Fibroblast of villous mesenchyme (primary cell): ENCODE data around the gene ZFAND2B. TPM values are rescaled to one million over a fixed set of nuclear protein-coding genes. Genes with fewer than 3 reads are reported as not detected.

Experiments used
- DNase-seq: peaks from one replicate; pipeline ENCODE4 v3.0.0-alpha.2; 2010; ENCODE audit warnings: low read depth
- H3K4me3 ChIP-seq: 2 replicates; pipeline ENCODE4 v1.5.1; 2011; ENCODE audit warnings: low read depth, mild to moderate bottlenecking, low read length
- CTCF ChIP-seq: IDR thresholded peaks from 2 replicates; pipeline ENCODE4 v1.5.1; 2012; ENCODE audit warnings: low read depth, mild to moderate bottlenecking, low read length; ENCODE audit not compliant: insufficient read depth
- total RNA-seq: library from RNA; depleted of rRNA; stranded (reverse); fragments of >200 nt; gene quantifications from 2 replicates; pipeline ENCODE4 v1.2.3, GENCODE V29; 2012

The ZFAND2B gene
- total RNA-seq, 1 donor = 25.5 TPM

GRCh38 chr2:219179601-219180465 lies 26.7 kb upstream of the ZFAND2B start:
- no peak for DNase-seq
- no peak for TF ChIP-seq CTCF
- H3K4me3 ChIP-seq = no peak overlapping the region

GRCh38 chr2:219180961-219181360 lies 25.6 kb upstream of the ZFAND2B start:
- no peak for TF ChIP-seq CTCF
- H3K4me3 ChIP-seq = no peak overlapping the region
- no peak for DNase-seq

GRCh38 chr2:219181531-219181930 lies 25.1 kb upstream of the ZFAND2B start:
- TF ChIP-seq CTCF = no peak
- no peak for DNase-seq
- no peak overlapping the region for H3K4me3 ChIP-seq

GRCh38 chr2:219182331-219183150 lies 24.0 kb upstream of the ZFAND2B start:
- DNase-seq = no peak
- H3K4me3 ChIP-seq = no peak overlapping the region
- TF ChIP-seq CTCF = no peak

GRCh38 chr2:219183151-219183772 lies 23.3 kb upstream of the ZFAND2B start:
- TF ChIP-seq CTCF = no peak
- DNase-seq = no peak

GRCh38 chr2:219184121-219184520 lies 22.5 kb upstream of the ZFAND2B start:
- no peak overlapping the region for H3K4me3 ChIP-seq
- TF ChIP-seq CTCF = no peak
- no peak for DNase-seq

More at GRCh38 chr2:219183151-219183772, 23.3 kb upstream of the ZFAND2B start:
- H3K4me3 ChIP-seq = no peak overlapping the region
